HG03354 (cell line): ENCODE data around the gene NUDCD2.

Experiments
- ATAC-seq: cut with Tn5 transposase; IDR thresholded peaks from one replicate; pipeline ENCODE4 v1.9.1; 2021; ENCODE audit warnings: mild to moderate bottlenecking; ENCODE audit not compliant: unreplicated experiment, poor library complexity, severe bottlenecking

Gene NUDCD2, protein sequence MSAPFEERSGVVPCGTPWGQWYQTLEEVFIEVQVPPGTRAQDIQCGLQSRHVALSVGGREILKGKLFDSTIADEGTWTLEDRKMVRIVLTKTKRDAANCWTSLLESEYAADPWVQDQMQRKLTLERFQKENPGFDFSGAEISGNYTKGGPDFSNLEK

DNA sequence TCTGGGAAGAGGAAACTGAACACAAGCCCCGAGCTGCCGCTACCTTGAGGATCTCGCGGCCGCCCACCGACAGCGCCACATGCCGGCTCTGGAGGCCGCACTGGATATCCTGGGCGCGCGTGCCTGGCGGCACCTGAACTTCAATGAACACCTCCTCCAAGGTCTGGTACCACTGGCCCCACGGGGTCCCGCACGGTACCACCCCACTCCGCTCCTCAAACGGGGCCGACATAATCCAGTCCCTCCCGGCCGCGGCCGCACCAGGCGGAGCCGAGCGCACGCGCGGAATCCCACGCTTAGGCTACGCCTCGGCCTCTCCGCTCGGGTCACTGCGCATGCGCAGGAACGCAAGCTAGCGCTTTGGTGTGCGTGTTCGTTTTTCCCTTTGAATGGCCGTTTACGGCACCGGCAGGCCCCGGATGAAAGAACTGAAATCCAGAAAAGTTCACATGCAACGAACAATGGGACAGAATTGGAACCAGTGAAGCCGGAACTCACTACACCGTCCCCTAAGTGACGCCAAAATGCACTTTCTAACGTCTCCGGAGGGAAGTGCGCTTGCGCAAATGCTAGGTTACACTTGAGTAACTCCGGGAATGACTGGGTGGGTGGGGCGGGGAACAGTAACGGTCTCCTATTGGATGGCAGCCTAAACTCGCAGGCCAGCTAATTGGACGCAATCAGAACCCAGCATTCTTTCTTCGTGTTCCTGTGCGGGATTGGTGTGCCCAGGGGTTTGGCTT lies at the start of gene NUDCD2:
NUDCD2 (minus strand) TSS at position 284 of the 743 bp plus-strand sequence; CDS start at position 232, 52 bp downstream.
- ATAC-seq = peak; percentile 82

DNA sequence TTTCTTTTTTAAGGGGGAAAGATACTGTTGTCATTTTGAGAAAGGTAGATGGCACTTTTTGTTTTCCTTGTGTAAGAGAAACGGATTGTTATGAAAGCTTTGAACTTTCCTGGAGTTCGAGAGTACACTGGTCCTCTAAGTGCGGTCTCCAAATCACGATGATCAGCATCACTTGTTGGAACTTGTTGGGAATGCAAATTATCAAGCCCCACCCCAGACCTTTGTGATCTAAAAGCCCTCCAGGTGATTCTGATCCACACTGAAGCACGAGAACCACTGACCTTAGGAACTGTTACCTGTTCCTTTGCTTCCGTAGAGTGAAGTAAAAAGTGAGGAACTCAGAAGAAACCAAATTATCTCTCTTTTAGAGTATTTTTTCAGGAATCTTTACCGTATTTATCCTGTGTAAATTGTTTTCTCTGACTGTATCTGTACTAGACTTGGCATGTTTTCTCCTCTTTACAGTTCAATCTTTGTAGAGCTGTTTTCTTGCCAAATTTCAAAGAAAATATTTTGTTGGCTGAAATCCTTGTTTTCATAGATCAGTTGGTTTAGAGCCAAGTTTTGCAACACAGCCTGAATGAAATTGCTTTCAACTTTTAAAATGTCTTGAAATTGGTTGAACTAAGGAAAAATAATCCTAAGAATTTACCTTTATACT lies 49.5 kb upstream of the NUDCD2 start:
- no peak for ATAC-seq

DNA sequence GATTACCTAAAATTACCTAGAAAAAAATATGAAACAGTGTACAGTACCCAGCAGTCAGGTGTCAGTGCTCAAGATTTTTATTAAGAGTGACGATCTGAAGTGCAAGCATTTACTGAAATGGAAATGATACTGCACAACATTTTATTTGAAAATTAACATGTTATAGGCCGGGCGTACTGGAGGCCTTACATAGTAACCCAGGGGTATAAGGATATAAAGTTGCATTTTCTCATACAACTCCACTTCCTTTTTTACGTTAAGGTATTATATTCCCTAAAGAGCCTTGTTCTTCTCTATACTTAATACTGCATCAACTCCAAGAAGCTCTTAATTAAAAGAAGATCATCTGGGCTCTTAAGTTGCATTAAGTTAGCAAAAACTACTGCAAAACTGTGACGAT lies 48.9 kb upstream of the NUDCD2 start:
- ATAC-seq = no peak

DNA sequence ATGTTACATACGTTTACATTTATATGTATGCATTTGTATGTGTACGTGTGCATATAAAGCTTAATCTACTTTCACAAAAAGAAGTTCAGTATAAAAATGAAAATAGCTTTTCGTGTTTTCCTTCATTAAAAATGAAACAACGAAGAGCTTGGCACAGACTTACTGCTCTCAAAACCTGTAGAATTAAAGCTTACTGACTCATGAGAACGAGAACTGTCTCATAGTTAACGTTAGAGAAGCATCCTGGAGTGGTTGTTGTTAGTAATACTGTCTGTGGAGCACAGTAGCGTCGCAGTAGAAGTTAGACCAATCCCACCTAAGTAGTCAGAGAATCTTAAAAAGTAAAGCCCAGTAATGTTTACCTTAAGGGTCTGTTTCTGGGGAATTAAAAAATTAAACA lies 46.8 kb upstream of the NUDCD2 start:
- no peak for ATAC-seq

DNA sequence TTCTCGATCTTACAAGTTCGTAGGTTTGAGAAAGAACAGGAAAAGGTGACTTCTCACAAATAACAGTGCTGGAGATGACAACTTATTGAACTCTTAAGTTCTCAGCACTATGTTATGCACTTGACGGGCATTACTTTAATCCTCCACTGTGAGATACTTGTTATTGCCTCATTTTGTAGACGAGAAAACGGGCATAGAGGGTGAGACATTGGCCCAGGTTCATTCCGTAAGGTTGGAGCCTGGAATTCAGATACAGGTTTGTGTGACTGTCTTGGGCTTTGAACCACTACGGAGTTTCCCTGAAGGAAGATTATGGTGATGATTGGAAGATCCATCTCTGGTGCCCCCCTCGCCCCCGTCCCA lies 46.2 kb upstream of the NUDCD2 start:
- peak; percentile 20 for ATAC-seq

DNA sequence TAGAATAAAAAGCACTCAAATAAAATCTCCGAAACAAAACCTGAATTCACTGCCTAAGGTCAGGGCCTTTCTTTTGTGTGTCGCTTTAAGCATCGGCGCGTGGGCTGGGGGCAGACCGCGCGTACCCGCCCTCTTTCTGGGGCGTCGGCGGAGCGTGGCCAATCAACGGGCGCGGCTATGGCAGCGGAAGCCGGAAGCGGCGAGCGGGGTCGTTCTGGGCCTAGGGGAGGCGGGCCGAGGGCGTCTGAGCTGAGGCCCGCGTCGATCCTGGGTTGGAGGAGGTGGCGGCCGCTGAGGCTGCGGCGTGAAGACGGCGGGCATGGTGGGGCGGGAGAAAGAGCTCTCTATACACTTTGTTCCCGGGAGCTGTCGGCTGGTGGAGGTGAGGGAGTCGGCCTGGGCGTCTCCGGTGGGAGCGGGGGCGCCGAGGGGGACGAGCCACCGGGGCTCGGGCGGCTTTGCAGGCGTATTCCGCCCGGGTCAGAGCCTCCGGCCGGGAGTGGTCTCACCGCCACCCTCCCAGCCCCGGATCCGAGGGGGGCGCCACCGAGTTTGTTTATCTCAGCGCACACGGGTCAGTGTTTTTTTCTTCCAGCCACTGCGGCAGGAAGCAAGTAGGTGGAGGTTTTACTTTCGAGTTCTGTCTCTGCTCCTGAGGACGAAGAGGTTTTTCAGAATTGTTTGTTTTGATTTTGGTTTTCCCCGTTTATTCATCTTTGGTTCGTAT lies 45.6 kb upstream of the NUDCD2 start, which contains the start of gene MAT2B:
MAT2B (plus strand) TSS at position 252 of the 727 bp plus-strand sequence; CDS start at position 320, 68 bp downstream.
- peak; percentile 92 for ATAC-seq

DNA sequence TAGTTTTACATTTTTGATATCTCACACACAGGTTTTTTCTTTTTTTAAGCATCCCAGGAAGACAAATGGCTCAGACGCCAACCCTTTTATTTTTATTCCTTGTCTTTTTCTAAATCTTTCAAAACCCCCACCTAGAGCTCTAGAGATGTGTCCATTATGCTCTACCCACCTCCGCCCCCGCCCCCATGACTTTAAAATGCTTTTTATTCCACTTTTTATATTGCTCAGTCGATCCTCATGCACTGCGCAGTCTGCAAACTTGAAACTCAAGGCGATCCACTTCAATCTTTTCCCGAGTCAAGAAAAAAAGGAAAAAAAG lies 45.1 kb upstream of the NUDCD2 start:
- ATAC-seq = peak; percentile 1

DNA sequence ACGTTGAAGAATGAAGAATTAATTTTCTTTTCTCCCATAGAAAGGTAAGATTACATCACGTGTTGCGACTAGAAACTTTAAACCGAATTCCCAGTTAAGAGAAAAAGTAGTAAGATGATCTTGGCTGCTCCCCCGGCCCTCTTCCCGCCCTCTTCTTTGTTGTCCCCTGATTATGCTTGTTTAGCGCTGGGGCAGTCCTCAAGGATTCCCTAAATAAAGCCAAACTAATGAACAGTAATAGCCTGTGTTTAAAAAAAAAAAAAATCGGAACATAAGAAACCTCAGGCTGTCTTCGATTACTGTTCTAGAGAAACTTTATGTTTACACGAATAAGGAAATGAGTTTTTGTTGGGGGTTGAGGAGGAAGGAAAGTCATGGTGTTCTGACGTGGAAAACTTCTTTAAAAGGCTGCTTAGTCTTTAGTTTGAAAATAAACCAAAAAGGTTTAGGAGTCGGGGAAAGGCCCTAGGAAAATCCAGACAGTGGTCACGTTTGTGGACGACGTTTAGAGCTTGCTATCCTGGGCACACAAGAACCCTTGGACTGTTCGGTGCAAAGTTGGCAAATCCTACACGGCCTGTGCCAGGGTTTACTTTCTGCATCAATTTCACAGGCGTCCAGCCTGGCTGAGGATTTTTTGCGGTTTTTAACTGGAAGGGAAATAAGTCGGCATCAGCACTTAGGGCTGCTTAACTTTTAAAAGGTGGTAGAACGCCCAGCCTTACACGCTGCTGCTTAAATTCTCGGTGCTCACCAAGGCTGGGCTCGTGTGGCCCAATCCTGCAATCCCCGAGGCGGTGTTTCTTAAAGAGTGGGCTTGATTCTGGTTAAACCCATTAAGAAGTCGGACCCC lies 44.4 kb upstream of the NUDCD2 start:
- ATAC-seq = peak; percentile 3

DNA sequence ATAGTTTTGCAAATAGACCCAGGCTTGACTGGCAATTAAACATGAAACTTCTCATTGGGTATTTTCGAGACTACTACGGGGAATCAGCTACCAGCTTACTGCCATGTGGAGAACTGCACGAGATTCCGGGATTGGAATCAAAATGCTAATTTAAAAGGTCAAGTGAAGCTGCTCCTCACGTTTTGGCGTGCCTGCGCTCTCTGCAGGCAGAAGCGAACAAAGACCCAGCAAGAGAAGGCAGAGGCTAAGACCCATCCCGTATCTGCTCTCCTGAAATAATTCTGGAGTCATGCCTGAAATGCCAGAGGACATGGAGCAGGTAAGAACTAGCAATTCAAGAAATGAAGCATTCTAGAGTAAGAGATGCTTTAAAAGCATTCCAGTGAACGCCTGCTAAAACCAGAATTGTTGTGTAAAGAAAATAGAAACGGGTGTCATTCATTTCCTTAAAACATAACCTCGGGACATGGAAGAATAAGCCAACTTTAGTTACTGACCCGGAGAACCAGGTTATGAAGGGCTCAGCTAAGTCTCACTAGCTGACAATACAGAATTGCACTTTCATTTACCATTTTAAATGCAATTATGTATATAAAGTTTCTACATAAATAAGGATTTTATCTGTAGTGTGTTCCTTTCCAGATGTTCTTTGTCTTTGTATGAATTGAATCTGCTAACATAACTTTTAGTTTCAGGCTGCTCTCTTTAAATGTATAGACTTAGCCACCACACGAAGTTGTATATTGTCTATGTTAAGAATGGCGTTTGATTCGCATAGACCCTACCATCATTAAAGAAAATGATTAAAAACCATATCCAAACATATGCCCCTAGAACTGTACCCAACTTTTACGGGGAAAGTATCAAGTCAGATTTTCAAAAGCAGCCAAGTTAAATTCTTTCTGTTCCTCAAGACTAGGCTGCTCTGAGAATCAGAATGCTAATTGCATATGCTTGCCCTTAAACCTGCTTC lies 43.5 kb upstream of the NUDCD2 start:
- no peak for ATAC-seq

DNA sequence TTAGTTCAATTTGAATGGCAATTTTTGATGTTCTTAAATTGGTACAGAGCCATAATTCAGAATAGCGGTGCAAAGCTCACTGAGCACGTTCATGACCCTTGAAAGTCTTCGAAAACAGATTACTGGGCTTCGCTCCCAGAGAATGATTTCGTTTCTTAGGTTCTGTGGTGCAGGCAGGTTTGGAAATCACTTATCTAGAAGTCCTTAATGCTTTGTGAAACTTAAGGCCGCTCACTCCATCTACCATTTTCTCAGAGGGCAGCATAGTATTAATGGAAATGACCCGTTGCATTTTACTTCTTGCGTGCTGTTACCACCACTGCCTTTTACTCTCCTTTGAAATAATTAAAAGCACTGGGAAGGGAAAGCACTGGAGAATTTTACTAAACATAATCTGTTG lies 42.6 kb upstream of the NUDCD2 start:
- no peak for ATAC-seq

DNA sequence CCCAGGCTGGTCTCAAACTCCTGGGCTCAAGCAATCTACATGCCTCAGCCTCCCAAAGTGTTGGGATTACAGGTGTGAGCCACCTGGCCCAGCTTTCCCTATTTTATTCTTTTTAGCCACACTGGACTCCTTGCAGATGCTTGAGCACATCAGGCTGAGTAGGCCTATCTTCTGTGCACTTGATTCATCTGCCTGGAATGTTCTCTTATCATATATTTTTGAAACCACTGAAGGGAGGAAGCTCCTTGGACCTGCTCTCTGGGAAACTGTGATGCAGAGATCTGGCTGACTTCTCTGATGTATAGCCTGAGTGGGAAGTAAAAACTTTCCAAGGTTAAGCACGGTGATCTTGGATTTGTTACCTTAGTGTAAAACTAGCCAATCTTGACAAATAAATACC lies 39.0 kb upstream of the NUDCD2 start:
- no peak for ATAC-seq

DNA sequence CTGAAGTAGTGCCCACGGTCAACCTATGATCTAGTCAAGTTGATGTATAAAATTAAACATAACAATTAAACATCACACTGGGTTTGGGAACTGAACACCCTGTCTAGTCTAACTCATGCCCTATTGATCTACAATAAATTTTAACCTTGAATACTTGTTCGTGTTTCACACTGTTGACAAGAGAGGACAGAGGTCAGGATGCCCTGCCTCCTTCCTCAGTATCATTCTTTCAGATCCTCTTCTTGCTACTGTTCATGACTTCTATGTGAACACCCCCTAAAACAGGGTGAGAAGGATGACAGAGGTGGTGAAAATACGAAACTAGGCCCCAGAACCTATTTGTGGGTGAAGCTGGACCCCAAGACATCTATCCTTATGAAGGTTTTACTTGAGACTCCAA lies 37.4 kb upstream of the NUDCD2 start:
- no peak for ATAC-seq

DNA sequence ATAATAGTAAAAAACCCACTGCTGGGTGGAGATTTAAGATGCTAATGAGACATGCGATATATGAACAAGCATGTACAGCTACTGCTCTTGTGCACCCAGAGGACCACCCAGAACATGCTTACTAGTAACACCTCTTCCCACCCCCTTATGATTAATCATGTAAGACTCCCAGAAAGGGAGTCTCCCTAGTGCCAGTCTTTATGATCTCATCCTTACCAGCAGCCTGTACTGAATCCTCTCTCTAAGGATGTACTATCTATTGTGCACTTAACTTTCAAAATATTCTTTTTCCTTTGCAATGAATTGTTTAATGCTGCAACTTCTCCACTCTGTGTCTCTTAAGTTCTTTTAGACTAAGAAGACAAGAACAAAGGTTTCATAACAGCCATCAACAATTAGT lies 36.4 kb upstream of the NUDCD2 start:
- ATAC-seq = no peak

DNA sequence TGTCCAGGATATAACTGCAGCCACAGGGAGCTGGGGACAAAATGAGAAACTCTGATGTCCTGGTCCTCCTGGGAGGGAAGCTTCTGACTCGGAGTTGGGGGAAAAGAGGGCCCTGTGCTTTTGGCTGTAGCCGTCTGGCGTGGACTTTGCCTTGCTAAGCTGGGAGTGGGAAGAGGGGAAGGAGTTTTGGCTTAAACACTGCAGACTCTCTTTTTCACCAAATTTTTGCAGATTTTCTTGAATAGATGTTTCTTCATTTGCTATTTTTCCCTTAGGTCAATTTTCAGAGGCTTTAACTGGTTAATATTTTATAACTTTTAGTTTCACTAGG lies 29.8 kb upstream of the NUDCD2 start:
- no peak for ATAC-seq

DNA sequence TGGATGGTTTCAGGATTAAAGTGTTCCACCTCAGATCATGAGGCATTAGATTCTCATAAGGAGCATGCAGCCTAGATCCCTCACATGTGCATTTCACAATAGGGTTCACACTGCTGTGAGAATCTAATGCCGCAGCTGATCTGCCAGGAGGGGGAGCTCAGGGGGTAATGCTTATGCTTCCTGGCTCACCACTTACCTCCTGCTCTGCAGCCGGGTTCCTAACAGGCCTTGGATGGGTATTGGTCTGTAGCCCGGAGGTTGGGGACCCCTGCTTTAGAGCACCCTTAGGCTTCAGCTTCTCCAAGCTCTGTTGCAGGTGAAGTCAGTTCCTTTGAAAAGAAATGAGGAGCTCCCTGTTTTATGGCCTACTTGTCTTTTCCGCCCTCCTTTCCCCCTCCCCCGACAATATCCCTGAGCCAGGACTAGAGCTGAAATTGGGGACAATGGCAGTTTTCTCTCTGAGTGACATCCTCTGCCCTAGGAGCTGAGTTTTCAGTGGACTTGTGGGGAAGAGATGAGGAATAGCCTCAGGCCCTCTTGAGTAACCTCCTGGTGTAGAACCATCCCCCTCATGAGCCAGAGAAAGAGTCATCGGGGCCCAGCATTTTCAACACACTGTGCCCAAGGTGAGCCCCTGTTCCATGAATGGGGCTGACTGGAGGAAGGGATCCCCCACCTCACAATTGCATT lies 29.3 kb upstream of the NUDCD2 start:
- no peak for ATAC-seq

DNA sequence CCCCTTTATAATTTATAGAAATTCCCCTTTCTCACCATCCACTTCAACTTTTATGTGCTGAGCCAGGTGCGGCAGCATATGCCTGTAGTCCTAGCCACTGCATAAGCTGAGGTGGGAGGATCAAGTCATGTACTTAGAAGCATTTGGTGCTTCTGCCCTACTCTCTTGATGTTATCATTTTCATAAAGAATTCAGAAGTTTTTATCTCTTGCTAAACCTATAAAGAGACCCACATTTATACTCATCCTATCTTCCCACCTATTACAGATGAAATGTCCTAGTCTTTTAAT lies 19.0 kb upstream of the NUDCD2 start:
- ATAC-seq = no peak

DNA sequence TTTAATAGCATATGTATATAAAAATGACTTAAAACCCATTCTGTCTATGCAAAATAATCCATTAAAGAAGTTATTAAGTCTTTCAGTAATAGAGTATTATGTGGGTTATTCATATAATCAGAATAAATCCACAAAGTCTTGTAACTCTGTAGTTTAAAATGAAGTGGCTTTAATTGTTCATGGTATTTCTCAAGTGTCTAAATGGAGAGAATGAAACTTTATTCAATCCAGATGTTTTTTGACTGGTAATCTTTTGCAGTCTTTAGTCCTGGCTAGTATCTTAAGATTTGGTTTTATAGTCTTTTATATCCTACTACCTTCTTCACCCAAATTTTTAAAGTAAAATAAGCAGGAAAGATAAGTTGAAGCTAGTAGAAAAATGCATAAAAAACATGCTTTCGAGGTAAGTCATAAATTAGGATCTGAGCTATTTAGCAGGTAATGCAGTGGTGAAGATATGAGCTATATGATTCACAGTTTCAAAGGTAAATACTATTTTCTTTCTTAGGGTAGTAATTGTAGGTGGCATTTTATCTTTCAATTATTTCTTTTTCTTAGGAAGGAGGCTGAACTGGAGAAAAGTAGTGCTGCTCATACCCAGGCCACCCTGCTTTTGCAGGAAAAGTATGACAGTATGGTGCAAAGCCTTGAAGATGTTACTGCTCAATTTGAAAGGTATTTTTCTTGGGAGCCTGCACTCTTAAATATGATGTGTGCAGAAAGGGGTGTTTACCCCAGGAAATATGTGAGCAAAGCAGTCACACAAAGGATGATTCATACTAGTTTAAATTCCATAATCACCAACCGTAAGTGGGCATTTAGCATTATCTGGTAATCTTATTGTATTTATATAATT lies 18.5 kb upstream of the NUDCD2 start:
- ATAC-seq = no peak

DNA sequence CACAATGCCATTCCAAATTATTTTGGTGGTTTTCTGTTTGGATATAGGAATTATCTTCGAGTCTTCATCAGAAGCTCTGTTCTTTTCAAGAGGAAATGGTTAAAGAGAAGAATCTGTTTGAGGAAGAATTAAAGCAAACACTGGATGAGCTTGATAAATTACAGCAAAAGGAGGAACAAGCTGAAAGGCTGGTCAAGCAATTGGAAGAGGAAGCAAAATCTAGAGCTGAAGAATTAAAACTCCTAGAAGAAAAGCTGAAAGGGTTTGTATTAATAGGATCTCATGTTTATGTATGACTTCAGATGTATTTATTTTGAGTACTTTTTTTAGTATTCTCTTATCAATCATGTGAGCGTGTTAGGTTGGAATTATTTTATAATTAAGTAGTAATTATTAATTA lies 15.5 kb upstream of the NUDCD2 start:
- no peak for ATAC-seq
